Astrocyte of the cerebellum (primary cell): ENCODE results near the gene PLGRKT.
"Not testable (repeated sequence)": the region's sequence is repeated elsewhere in the genome, so short reads cannot be mapped to it uniquely, and the experiment has no call there.

Experiments
- DNase-seq: peaks from one replicate; pipeline ENCODE4 v3.0.0-alpha.2; 2011; ENCODE audit warnings: low read depth
- H3K4me3 ChIP-seq: 2 replicates; pipeline ENCODE4 v1.5.1; 2011; ENCODE audit warnings: mild to moderate bottlenecking, low read depth, low read length, moderate library complexity
- CTCF ChIP-seq: IDR thresholded peaks from 2 replicates; pipeline ENCODE4 v1.5.1; 2012; ENCODE audit warnings: low read length, low read depth, moderate library complexity, mild to moderate bottlenecking; ENCODE audit errors: missing control alignments
- in situ Hi-C: cut with HindIII; loops from 2 replicates; pipeline ENCODE4 v1.10.0; 2017; ENCODE audit warnings: low sequenced_read_pairs

Gene PLGRKT

GRCh38 chr9:5442400-5443011, 4.8 kb upstream of the PLGRKT start:
- no peak overlapping the region for H3K4me3 ChIP-seq
- TF ChIP-seq CTCF = peak; percentile 60
- DNase-seq = no peak
- in situ Hi-C loops = loop anchor here (10.0 kb wide), 1 partner anchor 258 kb away; the partner anchor contains the start of gene INSL6

GRCh38 chr9:5441043-5441442, 3.3 kb upstream of the PLGRKT start:
- TF ChIP-seq CTCF = no peak
- DNase-seq = no peak
- in situ Hi-C loops = loop anchor here (10.0 kb wide), 1 partner anchor 256 kb away; the partner anchor contains the start of gene INSL6
- H3K4me3 ChIP-seq = no peak overlapping the region

- in situ Hi-C loops = loop anchor here (10.0 kb wide), 1 partner anchor 256 kb away; the partner anchor contains the start of gene INSL6
- TF ChIP-seq CTCF = no peak
- no peak for DNase-seq
- no peak overlapping the region for H3K4me3 ChIP-seq
These were observed 2.7 kb upstream of the PLGRKT start for GRCh38 chr9:5440426-5440825.

GRCh38 chr9:5438301-5439162, 807 bp upstream of the PLGRKT start:
- in situ Hi-C loops = no loop called here
- peak overlapping the region; percentile 78 for H3K4me3 ChIP-seq
- no peak for TF ChIP-seq CTCF
- no peak for DNase-seq

GRCh38 chr9:5436441-5436840, 1.3 kb downstream of the PLGRKT start:
- TF ChIP-seq CTCF = no peak
- no peak for DNase-seq
- in situ Hi-C loops = no loop called here
- no peak overlapping the region for H3K4me3 ChIP-seq

- in situ Hi-C loops = no loop called here
- no peak overlapping the region for H3K4me3 ChIP-seq
- no peak for TF ChIP-seq CTCF
- no peak for DNase-seq
These were observed 1.8 kb downstream of the PLGRKT start for GRCh38 chr9:5435912-5436311.

GRCh38 chr9:5433841-5434810, 3.6 kb downstream of the PLGRKT start:
- DNase-seq, in situ Hi-C loops, H3K4me3 ChIP-seq: not testable (repeated sequence)

GRCh38 chr9:5433328-5433727, 4.4 kb downstream of the PLGRKT start:
- DNase-seq, H3K4me3 ChIP-seq, in situ Hi-C loops: not testable (repeated sequence)

- DNase-seq, H3K4me3 ChIP-seq, in situ Hi-C loops: not testable (repeated sequence)
These were observed 4.8 kb downstream of the PLGRKT start for GRCh38 chr9:5432890-5433289.
